ENCODE data around the gene BMP2K. TPM values are rescaled to one million over a fixed set of nuclear protein-coding genes. Genes with fewer than 3 reads are reported as not detected.
"Not testable (repeated sequence)": the region's sequence is repeated elsewhere in the genome, so short reads cannot be mapped to it uniquely, and the experiment has no call there.

The BMP2K gene
- total and polyA plus RNA-seq, 4 donors, result 7.1 to 75.4 (median 23.5) TPM

GRCh38 chr4:78809928-78810835 lies 34.0 kb downstream of the BMP2K start:
- H3K27ac ChIP-seq (ENCODE audit: low read depth in 1 of 2, low read length in 2 of 2), result no peak overlapping the region
- H3K9me3 ChIP-seq (ENCODE audit: control insufficient read depth, low read length), result no peaks in the 10 kb centered on the region
- no peaks in the 10 kb centered on the region for H3K36me3 ChIP-seq (ENCODE audit: control insufficient read depth in 1 of 2, insufficient read depth in 2 of 2, low read length in 1 of 2)
- ATAC-seq (ENCODE audit: low FRiP score) (no peak), DNase-seq (no peak)
- intact Hi-C loops (cut with DNase I), result no loop called here
- 91 to 94% methylated on average over 7 of the region's 7 CpGs for WGBS, 2 donors
- H3K4me1 ChIP-seq (ENCODE audit: control insufficient read depth in 1 of 2, insufficient read depth in 2 of 2, low read length in 2 of 2), result peaks cover 0 to 3% of the 10 kb centered on the region in 2 donors
- no peak overlapping the region for H3K4me3 ChIP-seq (ENCODE audit: low read length in 2 of 2)
- H3K27me3 ChIP-seq (ENCODE audit: control insufficient read depth in 1 of 2, insufficient read depth in 2 of 2, low read length in 1 of 2), result no peaks in the 10 kb centered on the region

GRCh38 chr4:78811034-78811433 lies 34.9 kb downstream of the BMP2K start:
- DNase-seq, result no peak
- intact Hi-C loops (cut with DNase I), result no loop called here
- no peak for ATAC-seq (ENCODE audit: low FRiP score)
- no peaks in the 10 kb centered on the region for H3K27me3 ChIP-seq (ENCODE audit: control insufficient read depth in 1 of 2, insufficient read depth in 2 of 2, low read length in 1 of 2)
- no peaks in the 10 kb centered on the region for H3K9me3 ChIP-seq (ENCODE audit: control insufficient read depth, low read length)
- peaks cover 0 to 3% of the 10 kb centered on the region in 2 donors for H3K4me1 ChIP-seq (ENCODE audit: control insufficient read depth in 1 of 2, insufficient read depth in 2 of 2, low read length in 2 of 2)
- H3K4me3 ChIP-seq (ENCODE audit: low read length in 2 of 2), result no peak overlapping the region
- no peaks in the 10 kb centered on the region for H3K36me3 ChIP-seq (ENCODE audit: control insufficient read depth in 1 of 2, insufficient read depth in 2 of 2, low read length in 1 of 2)
- WGBS, 2 donors, result 80 to 81% methylated on average over 2 of the region's 2 CpGs
- no peak overlapping the region for H3K27ac ChIP-seq (ENCODE audit: low read depth in 1 of 2, low read length in 2 of 2)

- Histone ChIP-seq H3K36me3 (ENCODE audit: control insufficient read depth in 1 of 2, insufficient read depth in 2 of 2, low read length in 1 of 2) (no peaks in the 10 kb centered on the region), H3K4me3 (ENCODE audit: low read length in 2 of 2) (no peak overlapping the region), H3K4me1 (ENCODE audit: control insufficient read depth in 1 of 2, insufficient read depth in 2 of 2, low read length in 2 of 2) (no peaks in the 10 kb centered on the region), H3K27ac (ENCODE audit: low read depth in 1 of 2, low read length in 2 of 2) (no peak overlapping the region), H3K9me3 (ENCODE audit: control insufficient read depth, low read length) (no peaks in the 10 kb centered on the region), H3K27me3 (ENCODE audit: control insufficient read depth in 1 of 2, insufficient read depth in 2 of 2, low read length in 1 of 2) (no peaks in the 10 kb centered on the region)
- ATAC-seq (ENCODE audit: low FRiP score) (no peak), DNase-seq (no peak)
- 94 to 97% methylated on average over 4 of the region's 4 CpGs for WGBS, 2 donors
- intact Hi-C loops (cut with DNase I), result no loop called here
Observed at GRCh38 chr4:78818530-78819079, 42.5 kb downstream of the BMP2K start.

- intact Hi-C loops (cut with DNase I), result no loop called here
- no peak for ATAC-seq (ENCODE audit: low FRiP score)
- H3K36me3 ChIP-seq (ENCODE audit: control insufficient read depth in 1 of 2, insufficient read depth in 2 of 2, low read length in 1 of 2), result peaks cover 2 to 3% of the 10 kb centered on the region in 2 donors
Observed at GRCh38 chr4:78824001-78824400, 47.9 kb downstream of the BMP2K start.

GRCh38 chr4:78827191-78827590 lies 51.0 kb downstream of the BMP2K start:
- DNase-seq (no peak), ATAC-seq (ENCODE audit: low FRiP score) (no peak)
- H3K4me1 ChIP-seq (ENCODE audit: control insufficient read depth in 1 of 2, insufficient read depth in 2 of 2, low read length in 2 of 2), result no peaks in the 10 kb centered on the region
- intact Hi-C loops (cut with DNase I), result no loop called here
- H3K27ac ChIP-seq (ENCODE audit: low read depth in 1 of 2, low read length in 2 of 2), result no peak overlapping the region
- no peaks in the 10 kb centered on the region for H3K9me3 ChIP-seq (ENCODE audit: control insufficient read depth, low read length)
- peaks cover 2 to 3% of the 10 kb centered on the region in 2 donors for H3K36me3 ChIP-seq (ENCODE audit: control insufficient read depth in 1 of 2, insufficient read depth in 2 of 2, low read length in 1 of 2)
- no peaks in the 10 kb centered on the region for H3K27me3 ChIP-seq (ENCODE audit: control insufficient read depth in 1 of 2, insufficient read depth in 2 of 2, low read length in 1 of 2)
- H3K4me3 ChIP-seq (ENCODE audit: low read length in 2 of 2), result no peak overlapping the region
- WGBS, 2 donors, result 90 to 95% methylated on average over 3 of the region's 3 CpGs

More at GRCh38 chr4:78824001-78824400, 47.9 kb downstream of the BMP2K start:
- H3K9me3 ChIP-seq (ENCODE audit: control insufficient read depth, low read length), result no peaks in the 10 kb centered on the region
- no peak overlapping the region for H3K27ac ChIP-seq (ENCODE audit: low read depth in 1 of 2, low read length in 2 of 2)
- H3K4me1 ChIP-seq (ENCODE audit: control insufficient read depth in 1 of 2, insufficient read depth in 2 of 2, low read length in 2 of 2), result no peaks in the 10 kb centered on the region
- H3K27me3 ChIP-seq (ENCODE audit: control insufficient read depth in 1 of 2, insufficient read depth in 2 of 2, low read length in 1 of 2), result no peaks in the 10 kb centered on the region
- DNase-seq, result no peak
- no peak overlapping the region for H3K4me3 ChIP-seq (ENCODE audit: low read length in 2 of 2)
- WGBS, 2 donors, result 95 to 97% methylated on average over 1 of the region's 1 CpG

- H3K27ac ChIP-seq (ENCODE audit: low read depth in 1 of 2, low read length in 2 of 2), result no peak overlapping the region
- H3K36me3 ChIP-seq (ENCODE audit: control insufficient read depth in 1 of 2, insufficient read depth in 2 of 2, low read length in 1 of 2), result peaks cover 2 to 3% of the 10 kb centered on the region in 2 donors
- intact Hi-C loops (cut with DNase I), result no loop called here
- no peak overlapping the region for H3K4me3 ChIP-seq (ENCODE audit: low read length in 2 of 2)
- ATAC-seq (ENCODE audit: low FRiP score) (no peak), DNase-seq (no peak)
- H3K27me3 ChIP-seq (ENCODE audit: control insufficient read depth in 1 of 2, insufficient read depth in 2 of 2, low read length in 1 of 2), result no peaks in the 10 kb centered on the region
- H3K4me1 ChIP-seq (ENCODE audit: control insufficient read depth in 1 of 2, insufficient read depth in 2 of 2, low read length in 2 of 2), result no peaks in the 10 kb centered on the region
- H3K9me3 ChIP-seq (ENCODE audit: control insufficient read depth, low read length), result no peaks in the 10 kb centered on the region
Observed at GRCh38 chr4:78829296-78829695, 53.1 kb downstream of the BMP2K start.

GRCh38 chr4:78839676-78840075 lies 63.5 kb downstream of the BMP2K start:
- H3K27ac ChIP-seq (ENCODE audit: low read depth in 1 of 2, low read length in 2 of 2); ATAC-seq (ENCODE audit: low FRiP score); intact Hi-C loops (cut with DNase I); H3K36me3 ChIP-seq (ENCODE audit: control insufficient read depth in 1 of 2, insufficient read depth in 2 of 2, low read length in 1 of 2); H3K27me3 ChIP-seq (ENCODE audit: control insufficient read depth in 1 of 2, insufficient read depth in 2 of 2, low read length in 1 of 2); H3K4me3 ChIP-seq (ENCODE audit: low read length in 2 of 2); H3K4me1 ChIP-seq (ENCODE audit: control insufficient read depth in 1 of 2, insufficient read depth in 2 of 2, low read length in 2 of 2); H3K9me3 ChIP-seq (ENCODE audit: control insufficient read depth, low read length); DNase-seq: not testable (repeated sequence)
- WGBS, 2 donors, result 98% methylated on average over 3 of the region's 3 CpGs

- DNase-seq; H3K4me3 ChIP-seq (ENCODE audit: low read length in 2 of 2); H3K9me3 ChIP-seq (ENCODE audit: control insufficient read depth, low read length); ATAC-seq (ENCODE audit: low FRiP score); H3K27me3 ChIP-seq (ENCODE audit: control insufficient read depth in 1 of 2, insufficient read depth in 2 of 2, low read length in 1 of 2); H3K27ac ChIP-seq (ENCODE audit: low read depth in 1 of 2, low read length in 2 of 2); H3K4me1 ChIP-seq (ENCODE audit: control insufficient read depth in 1 of 2, insufficient read depth in 2 of 2, low read length in 2 of 2); H3K36me3 ChIP-seq (ENCODE audit: control insufficient read depth in 1 of 2, insufficient read depth in 2 of 2, low read length in 1 of 2); intact Hi-C loops (cut with DNase I): not testable (repeated sequence)
- 94 to 99% methylated on average over 4 of the region's 4 CpGs for WGBS, 2 donors
Observed at GRCh38 chr4:78840286-78840685, 64.1 kb downstream of the BMP2K start.

- Histone ChIP-seq H3K4me3 (ENCODE audit: low read length in 2 of 2) (no peak overlapping the region), H3K27ac (ENCODE audit: low read depth in 1 of 2, low read length in 2 of 2) (no peak overlapping the region), H3K27me3 (ENCODE audit: control insufficient read depth in 1 of 2, insufficient read depth in 2 of 2, low read length in 1 of 2) (no peaks in the 10 kb centered on the region), H3K4me1 (ENCODE audit: control insufficient read depth in 1 of 2, insufficient read depth in 2 of 2, low read length in 2 of 2) (no peaks in the 10 kb centered on the region), H3K36me3 (ENCODE audit: control insufficient read depth in 1 of 2, insufficient read depth in 2 of 2, low read length in 1 of 2) (no peaks in the 10 kb centered on the region), H3K9me3 (ENCODE audit: control insufficient read depth, low read length) (no peaks in the 10 kb centered on the region)
- ATAC-seq (ENCODE audit: low FRiP score) (no peak), DNase-seq (no peak)
- 88 to 89% methylated on average over 2 of the region's 2 CpGs for whole genome bisulfite sequencing, 2 donors
- intact Hi-C loops (cut with DNase I), result no loop called here
Observed at GRCh38 chr4:78845472-78845871, 69.3 kb downstream of the BMP2K start.
